Karpas-422 (cell line): ENCODE measurements around the gene CD33. TPM values are rescaled to one million over a fixed set of nuclear protein-coding genes. Genes with fewer than 3 reads are reported as not detected.

Experiments used
- DNase-seq: peaks from one replicate; pipeline ENCODE4 v3.0.0-alpha.2; 2015
- H2AFZ ChIP-seq: fragments of 200-600 bp; sonication (generic); 2 replicates; pipeline ENCODE4 v1.6.1; 2014; ENCODE audit warnings: antibody characterized with exemption, low read length, mixed read lengths
- H3K27ac ChIP-seq: fragments of 200-600 bp; sonication (generic); 2 replicates; pipeline ENCODE4 v1.5.1; 2014; ENCODE audit warnings: mild to moderate bottlenecking, low read length, moderate library complexity
- H3K27me3 ChIP-seq: fragments of 200-600 bp; sonication (generic); 2 replicates; pipeline ENCODE4 v1.6.1; 2014; ENCODE audit warnings: low read length, mixed read lengths
- H3K36me3 ChIP-seq: fragments of 200-600 bp; sonication (generic); 2 replicates; pipeline ENCODE4 v1.6.1; 2014; ENCODE audit warnings: low read length, mixed read lengths; ENCODE audit not compliant: insufficient read depth
- H3K4me1 ChIP-seq: fragments of 200-600 bp; sonication (generic); 2 replicates; pipeline ENCODE4 v1.6.1; 2014; ENCODE audit warnings: mild to moderate bottlenecking, low read length, mixed read lengths
- H3K4me2 ChIP-seq: fragments of 200-600 bp; sonication (generic); 2 replicates; pipeline ENCODE4 v1.6.1; 2014; ENCODE audit warnings: low read length, low read depth, mild to moderate bottlenecking; ENCODE audit not compliant: poor library complexity, severe bottlenecking
- H3K4me3 ChIP-seq: fragments of 200-600 bp; sonication (generic); 2 replicates; pipeline ENCODE4 v1.5.1; 2014; ENCODE audit warnings: mild to moderate bottlenecking, antibody characterized with exemption, low read length, mixed read lengths
- H3K79me2 ChIP-seq: fragments of 200-600 bp; sonication (generic); 2 replicates; pipeline ENCODE4 v1.6.1; 2014; ENCODE audit warnings: mild to moderate bottlenecking, low read length, mixed read lengths
- H3K9ac ChIP-seq: fragments of 200-600 bp; sonication (generic); 2 replicates; pipeline ENCODE4 v1.6.0; 2014; ENCODE audit warnings: low read length
- H3K9me2 ChIP-seq: fragments of 200-600 bp; sonication (generic), shearing (Covaris generic); replicated peaks from 2 replicates; pipeline ENCODE4 v1.6.0; 2014; ENCODE audit warnings: mild to moderate bottlenecking, low read length, moderate library complexity; ENCODE audit not compliant: insufficient read depth
- H3K9me3 ChIP-seq: fragments of 300-700, 200-600 bp; sonication (generic); 2 replicates; pipeline ENCODE4 v1.6.1; 2014; ENCODE audit warnings: low read length, mixed read lengths
- H4K20me1 ChIP-seq: fragments of 200-600 bp; sonication (generic); 2 replicates; pipeline ENCODE4 v1.6.1; 2014; ENCODE audit warnings: mild to moderate bottlenecking, antibody characterized with exemption, low read length, low read depth; ENCODE audit not compliant: insufficient read depth
- total RNA-seq: library from RNA; depleted of rRNA; stranded (reverse); fragments of >200 nt; shearing (Covaris generic); gene quantifications from 2 replicates; pipeline ENCODE4 v1.2.3, GENCODE V29; 2014; ENCODE audit warnings: low replicate concordance

Gene CD33
- total RNA-seq, 1 experiment from 2014 or later: 18.1 TPM

GRCh38 chr19:51187395-51188226, 37.3 kb upstream of the CD33 start:
- no peaks in the 10 kb centered on the region for H3K79me2 ChIP-seq
- H3K9me3 ChIP-seq: no peaks in the 10 kb centered on the region
- no peaks in the 10 kb centered on the region for H3K4me1 ChIP-seq
- H3K4me2 ChIP-seq: no peak overlapping the region
- no peak overlapping the region for H3K4me3 ChIP-seq
- H3K9ac ChIP-seq: no peak overlapping the region
- no peak for DNase-seq
- no peaks in the 10 kb centered on the region for H3K36me3 ChIP-seq
- H4K20me1 ChIP-seq: no peaks in the 10 kb centered on the region
- no peaks in the 10 kb centered on the region for H3K27me3 ChIP-seq
- no peak overlapping the region for H2AFZ ChIP-seq
- no peak overlapping the region for H3K27ac ChIP-seq
- no peaks in the 10 kb centered on the region for H3K9me2 ChIP-seq

- Histone ChIP-seq H3K27me3 (no peaks in the 10 kb centered on the region), H3K9me3 (no peaks in the 10 kb centered on the region), H3K9me2 (no peaks in the 10 kb centered on the region), H3K4me2 (no peak overlapping the region), H3K4me1 (no peaks in the 10 kb centered on the region), H3K36me3 (no peaks in the 10 kb centered on the region), H4K20me1 (no peaks in the 10 kb centered on the region), H3K4me3 (no peak overlapping the region), H3K9ac (no peak overlapping the region), H2AFZ (no peak overlapping the region), H3K27ac (no peak overlapping the region), H3K79me2 (no peaks in the 10 kb centered on the region)
- peak; percentile 46 for DNase-seq
Observed at GRCh38 chr19:51188227-51188559, 36.7 kb upstream of the CD33 start.

- Histone ChIP-seq H3K79me2 (no peaks in the 10 kb centered on the region), H3K36me3 (no peaks in the 10 kb centered on the region), H2AFZ (no peak overlapping the region), H3K27me3 (no peaks in the 10 kb centered on the region), H3K4me3 (no peak overlapping the region), H3K4me2 (no peak overlapping the region), H4K20me1 (no peaks in the 10 kb centered on the region), H3K27ac (no peak overlapping the region), H3K9me3 (no peaks in the 10 kb centered on the region), H3K9ac (no peak overlapping the region), H3K9me2 (no peaks in the 10 kb centered on the region), H3K4me1 (no peaks in the 10 kb centered on the region)
- no peak for DNase-seq
Observed at GRCh38 chr19:51192689-51193088, 32.2 kb upstream of the CD33 start.

DNA sequence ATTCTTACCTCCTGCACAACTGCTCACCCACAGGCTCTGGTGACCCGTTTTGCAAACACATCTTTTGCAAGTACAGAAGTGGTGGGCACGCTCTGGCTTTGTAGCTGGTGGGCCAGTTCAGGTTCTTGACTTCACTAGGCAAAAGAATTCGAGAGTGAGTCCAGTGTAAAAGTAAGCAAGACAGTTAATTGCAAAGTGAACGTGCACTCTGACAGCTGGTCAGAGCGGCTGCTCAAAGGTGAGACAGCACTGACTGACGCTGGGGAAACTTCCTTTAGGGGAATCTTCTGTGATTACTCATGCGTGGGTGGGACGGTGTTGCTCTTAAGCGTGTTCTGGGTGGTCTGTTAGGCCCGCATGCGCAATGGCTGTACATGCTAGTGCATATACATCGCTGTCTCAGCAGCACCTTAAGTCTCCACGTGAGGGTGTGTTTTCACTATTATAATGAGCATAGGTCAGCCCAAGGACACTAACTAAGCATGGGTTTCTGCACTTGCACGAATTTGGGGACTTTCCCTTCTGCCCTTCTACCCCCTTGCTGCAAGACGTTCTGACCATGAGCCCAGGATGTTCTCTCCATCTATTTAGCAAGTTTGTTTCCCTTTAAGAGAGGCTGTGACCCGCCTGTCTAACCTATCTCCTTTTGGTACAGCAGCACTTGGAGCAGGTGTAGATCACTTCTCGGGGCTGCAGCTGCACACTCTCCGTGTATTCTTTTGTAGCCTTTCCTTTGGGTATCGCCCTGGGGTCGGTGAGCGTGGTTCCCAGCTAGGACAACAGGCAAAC, 30.2 kb upstream of the CD33 start:
- no peaks in the 10 kb centered on the region for H4K20me1 ChIP-seq
- no peak overlapping the region for H3K4me2 ChIP-seq
- H3K4me1 ChIP-seq: no peaks in the 10 kb centered on the region
- no peaks in the 10 kb centered on the region for H3K9me3 ChIP-seq
- DNase-seq: no peak
- no peaks in the 10 kb centered on the region for H3K79me2 ChIP-seq
- H2AFZ ChIP-seq: no peak overlapping the region
- no peak overlapping the region for H3K4me3 ChIP-seq
- no peak overlapping the region for H3K9ac ChIP-seq
- no peak overlapping the region for H3K27ac ChIP-seq
- no peaks in the 10 kb centered on the region for H3K36me3 ChIP-seq
- H3K9me2 ChIP-seq: no peaks in the 10 kb centered on the region
- no peaks in the 10 kb centered on the region for H3K27me3 ChIP-seq

DNA sequence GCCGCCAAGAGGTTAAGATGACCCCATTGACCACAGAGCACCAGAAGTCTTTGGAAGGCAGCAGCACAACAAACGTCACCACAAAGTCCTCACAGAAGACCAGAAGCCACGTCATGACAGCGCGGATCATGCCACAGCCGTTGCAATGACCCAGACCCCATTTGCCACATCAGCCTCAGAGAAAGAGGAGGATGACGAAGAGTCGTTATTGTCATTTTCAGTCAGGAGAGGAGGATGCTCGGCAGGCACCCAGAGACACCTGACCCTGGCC, 29.6 kb upstream of the CD33 start:
- no peak overlapping the region for H3K4me2 ChIP-seq

GRCh38 chr19:51195616-51196015, 29.3 kb upstream of the CD33 start:
- Histone ChIP-seq H3K4me2 (no peak overlapping the region), H3K36me3 (no peaks in the 10 kb centered on the region), H3K79me2 (no peaks in the 10 kb centered on the region), H3K9me2 (no peaks in the 10 kb centered on the region), H4K20me1 (no peaks in the 10 kb centered on the region), H3K27me3 (no peaks in the 10 kb centered on the region), H2AFZ (no peak overlapping the region), H3K4me3 (no peak overlapping the region), H3K9ac (no peak overlapping the region), H3K4me1 (no peaks in the 10 kb centered on the region), H3K9me3 (no peaks in the 10 kb centered on the region), H3K27ac (no peak overlapping the region)
- no peak for DNase-seq

More for the DNA sequence above, 29.6 kb upstream of the CD33 start:
- no peak overlapping the region for H3K27ac ChIP-seq
- H4K20me1 ChIP-seq: no peaks in the 10 kb centered on the region
- H2AFZ ChIP-seq: no peak overlapping the region
- no peaks in the 10 kb centered on the region for H3K9me3 ChIP-seq
- H3K79me2 ChIP-seq: no peaks in the 10 kb centered on the region
- DNase-seq: no peak
- H3K9me2 ChIP-seq: no peaks in the 10 kb centered on the region
- no peaks in the 10 kb centered on the region for H3K4me1 ChIP-seq
- no peak overlapping the region for H3K4me3 ChIP-seq
- no peaks in the 10 kb centered on the region for H3K36me3 ChIP-seq
- H3K9ac ChIP-seq: no peak overlapping the region
- no peaks in the 10 kb centered on the region for H3K27me3 ChIP-seq

GRCh38 chr19:51196181-51196580, 28.7 kb upstream of the CD33 start:
- no peak overlapping the region for H3K4me3 ChIP-seq
- no peaks in the 10 kb centered on the region for H3K79me2 ChIP-seq
- no peaks in the 10 kb centered on the region for H3K9me3 ChIP-seq
- H2AFZ ChIP-seq: no peak overlapping the region
- no peak overlapping the region for H3K27ac ChIP-seq
- H3K9ac ChIP-seq: no peak overlapping the region
- no peaks in the 10 kb centered on the region for H3K36me3 ChIP-seq
- H3K27me3 ChIP-seq: no peaks in the 10 kb centered on the region
- DNase-seq: peak; percentile 56
- no peak overlapping the region for H3K4me2 ChIP-seq
- H4K20me1 ChIP-seq: no peaks in the 10 kb centered on the region
- H3K4me1 ChIP-seq: no peaks in the 10 kb centered on the region
- no peaks in the 10 kb centered on the region for H3K9me2 ChIP-seq

- H3K27ac ChIP-seq: no peak overlapping the region
- no peak overlapping the region for H3K4me2 ChIP-seq
- H3K27me3 ChIP-seq: no peaks in the 10 kb centered on the region
- no peaks in the 10 kb centered on the region for H3K79me2 ChIP-seq
- peaks cover 5% of the 10 kb centered on the region; the same call in 1 of the 2 replicates for H3K4me1 ChIP-seq
- no peak overlapping the region for H3K4me3 ChIP-seq
- no peak overlapping the region for H2AFZ ChIP-seq
- no peaks in the 10 kb centered on the region for H3K36me3 ChIP-seq
- no peak for DNase-seq
- H4K20me1 ChIP-seq: no peaks in the 10 kb centered on the region
- H3K9ac ChIP-seq: no peak overlapping the region
- no peaks in the 10 kb centered on the region for H3K9me3 ChIP-seq
- no peaks in the 10 kb centered on the region for H3K9me2 ChIP-seq
Observed at GRCh38 chr19:51198641-51199040, 26.2 kb upstream of the CD33 start.
